ENCODE data around the gene POLD2.

POLD2 gene

GRCh38 chr7:44098092-44099068, 25.0 kb downstream of the POLD2 start:
- Histone ChIP-seq H3K4me3 (no peak overlapping the region), H3K27ac (peak overlapping the region in 1 of 2 donors; percentile 70)
- TF ChIP-seq CTCF (IDR thresholded peaks at IDR 0.05): no peak
- DNase-seq (ENCODE audit: low spot score): no peak

- H3K4me3 ChIP-seq: no peak overlapping the region
- no peak for DNase-seq (ENCODE audit: low spot score)
- TF ChIP-seq CTCF (IDR thresholded peaks at IDR 0.05): no peak
- H3K27ac ChIP-seq: peak overlapping the region; percentile 16 to 70
These were observed 26.1 kb downstream of the POLD2 start for GRCh38 chr7:44097064-44097932.

GRCh38 chr7:44096326-44096881, 26.9 kb downstream of the POLD2 start:
- H3K4me3 ChIP-seq: no peak overlapping the region
- no peak for TF ChIP-seq CTCF (IDR thresholded peaks at IDR 0.05)
- peak overlapping the region in 1 of 2 donors; percentile 70 for H3K27ac ChIP-seq
- DNase-seq (ENCODE audit: low spot score): no peak

- no peak for TF ChIP-seq CTCF (IDR thresholded peaks at IDR 0.05)
- Histone ChIP-seq H3K4me3 (no peak overlapping the region), H3K27ac (peak overlapping the region in 1 of 2 donors; percentile 70)
- no peak for DNase-seq (ENCODE audit: low spot score)
These were observed 27.6 kb downstream of the POLD2 start for GRCh38 chr7:44095781-44096180.

GRCh38 chr7:44094883-44095592, 28.3 kb downstream of the POLD2 start:
- TF ChIP-seq CTCF (IDR thresholded peaks at IDR 0.05): no peak
- Histone ChIP-seq H3K4me3 (no peak overlapping the region), H3K27ac (peak overlapping the region in 1 of 2 donors; percentile 70)
- DNase-seq (ENCODE audit: low spot score): no peak

- H3K27ac ChIP-seq: peak overlapping the region in 1 of 2 donors; percentile 70
These were observed 29.0 kb downstream of the POLD2 start for GRCh38 chr7:44094365-44094764.

More at GRCh38 chr7:44094365-44094764, 29.0 kb downstream of the POLD2 start:
- no peak for DNase-seq (ENCODE audit: low spot score)
- TF ChIP-seq CTCF (IDR thresholded peaks at IDR 0.05): no peak
- no peak overlapping the region for H3K4me3 ChIP-seq

All from coronary artery (tissue), 2 donors.